HCT116 (cell line): ENCODE data around the gene ACBD6. TPM values are rescaled to one million over a fixed set of nuclear protein-coding genes. Genes with fewer than 3 reads are reported as not detected.

Source experiments
- ATAC-seq: fragments of 200-7000 bp; cut with Tn5 transposase; 2 replicates; pipeline ENCODE4 v1.9.1; 2020; ENCODE audit warnings: mild to moderate bottlenecking, moderate library complexity
- BruUV-seq: library from RNA; stranded (reverse); fragments of 400-500 nt; replicated peaks from 2 replicates; lab custom pipeline; 2021; lab: Mats Ljungman, UMichigan
- CTCF ChIA-PET: fragments of 300-600 bp; sonication (Branson Sonifier 250); formaldehyde crosslinking; loops from one replicate; lab custom pipeline; 2021; ENCODE audit warnings: antibody characterized with exemption; lab: Charles Lee
- POLR2A ChIA-PET: fragments of 300-600, 350-600 bp; sonication (Branson Sonifier 250); formaldehyde crosslinking; loops from one replicate; lab custom pipeline; 2021; ENCODE audit warnings: antibody characterized with exemption; lab: Charles Lee
- RAD21 ChIA-PET, 2 experiments: fragments of 300-600 bp; sonication (Branson Sonifier 250); formaldehyde crosslinking; loops; one replicate each; lab custom pipeline; 2023; ENCODE audit warnings: low total read pairs in 2 of 2; ENCODE audit not compliant: uncharacterized antibody in 2 of 2, unreplicated experiment in 2 of 2, low non-redundant PET in 1 of 2; lab: Charles Lee
- DNase-seq: peaks from one replicate; pipeline ENCODE4 v3.0.0-alpha.2; 2010; ENCODE audit warnings: low read depth, low spot score
- H2AFZ ChIP-seq: fragments of 200-600 bp; shearing (Covaris generic), sonication (generic); 2 replicates; pipeline ENCODE4 v1.6.1; 2017; ENCODE audit warnings: low read depth, mixed run types, mixed read lengths, antibody characterized with exemption, low read length; ENCODE audit not compliant: poor library complexity, severe bottlenecking
- H3K27ac ChIP-seq: 2 replicates; pipeline ENCODE4 v1.5.1; 2012; ENCODE audit warnings: low read depth, low read length
- H3K27me3 ChIP-seq: fragments of 200-600 bp; sonication (generic); 2 replicates; pipeline ENCODE4 v1.6.1; 2016; ENCODE audit warnings: mixed run types, low read length, mixed read lengths; ENCODE audit not compliant: insufficient read depth
- H3K36me3 ChIP-seq, 2 experiments: fragments of 200-500 bp in 1 of 2; fragments of 200-600 bp in 1 of 2; sonication (Bioruptor generic) in 1 of 2; sonication (generic) in 1 of 2; 2 replicates each; pipeline versions ENCODE4 v1.5.1 to v1.6.1; 2014 to 2016; ENCODE audit warnings: low read length in 2 of 2, inconsistent platforms in 1 of 2, mixed read lengths in 1 of 2, mixed run types in 1 of 2; ENCODE audit not compliant: insufficient read depth in 2 of 2, control insufficient read depth in 1 of 2
- H3K4me1 ChIP-seq, 2 experiments: fragments of 200-600 bp in 1 of 2; sonication (generic) in 1 of 2; 2 replicates each; pipeline versions ENCODE4 v1.5.1 to v1.6.1; 2012 to 2017; ENCODE audit warnings: low read length in 2 of 2, inconsistent platforms in 1 of 2, mild to moderate bottlenecking in 1 of 2, mixed read lengths in 1 of 2, mixed run types in 1 of 2, moderate library complexity in 1 of 2; ENCODE audit not compliant: insufficient read depth in 2 of 2, control insufficient read depth in 1 of 2
- H3K4me2 ChIP-seq: fragments of 200-600 bp; sonication (generic); 2 replicates; pipeline ENCODE4 v1.6.1; 2017; ENCODE audit warnings: mixed run types, low read length, mixed read lengths
- H3K4me3 ChIP-seq, 2 experiments: fragments of 200-600 bp in 1 of 2; sonication (generic) in 1 of 2; replicated peaks in 1 of 2; 2 replicates each; pipeline ENCODE4 v1.5.1; 2011 to 2016; ENCODE audit warnings: low read length in 2 of 2, control low read depth in 1 of 2, low read depth in 1 of 2, mild to moderate bottlenecking in 1 of 2, mixed read lengths in 1 of 2, mixed run types in 1 of 2
- H3K79me2 ChIP-seq: fragments of 200-600 bp; sonication (generic); 2 replicates; pipeline ENCODE4 v1.6.1; 2017; ENCODE audit warnings: mild to moderate bottlenecking, mixed run types, low read length, moderate library complexity, mixed read lengths; ENCODE audit not compliant: insufficient read depth
- H3K9ac ChIP-seq: fragments of 200-600 bp; sonication (generic); 2 replicates; pipeline ENCODE4 v1.6.1; 2016; ENCODE audit warnings: low read length, mixed read lengths
- H3K9me2 ChIP-seq: fragments of 200-600 bp; sonication (generic), shearing (Covaris generic); 2 replicates; pipeline ENCODE4 v1.6.1; 2017; ENCODE audit warnings: mixed run types, mild to moderate bottlenecking, moderate library complexity; ENCODE audit not compliant: insufficient read depth
- H3K9me3 ChIP-seq, 2 experiments: fragments of 200-500 bp in 1 of 2; fragments of 200-600 bp in 1 of 2; sonication (Bioruptor generic) in 1 of 2; sonication (generic) in 1 of 2; 2 replicates each; pipeline ENCODE4 v1.6.1; 2014 to 2017; ENCODE audit warnings: low read length in 2 of 2, mixed read lengths in 2 of 2, inconsistent platforms in 1 of 2, low read depth in 1 of 2, mild to moderate bottlenecking in 1 of 2, mixed run types in 1 of 2, moderate library complexity in 1 of 2; ENCODE audit not compliant: control insufficient read depth in 1 of 2, insufficient read depth in 1 of 2
- H4K20me1 ChIP-seq: fragments of 200-600 bp; sonication (generic), shearing (Covaris generic); 2 replicates; pipeline ENCODE4 v1.6.1; 2017; ENCODE audit warnings: mixed run types, mild to moderate bottlenecking, moderate library complexity; ENCODE audit not compliant: insufficient read depth
- CBX3 ChIP-seq: IDR thresholded peaks from 2 replicates; pipeline ENCODE4 v1.6.1; 2012; ENCODE audit warnings: low read depth
- CEBPB ChIP-seq: IDR thresholded peaks from 2 replicates; pipeline ENCODE4 v1.6.1; 2012; ENCODE audit warnings: low read depth
- CTCF ChIP-seq, 3 experiments: fragments of 200-600 bp in 1 of 3; sonication (generic) in 1 of 3; IDR thresholded peaks in 2 of 3; conservative IDR thresholded peaks in 1 of 3; 2 replicates each; pipeline ENCODE4 v1.5.1; 2012 to 2017; ENCODE audit warnings: low read depth in 2 of 3, low read length in 2 of 3, antibody characterized with exemption in 1 of 3, borderline replicate concordance in 1 of 3, control low read depth in 1 of 3, mild to moderate bottlenecking in 1 of 3, mixed read lengths in 1 of 3, mixed run types in 1 of 3, moderate library complexity in 1 of 3; ENCODE audit not compliant: insufficient read depth in 1 of 3
- ELF1 ChIP-seq: IDR thresholded peaks from 2 replicates; pipeline ENCODE4 v1.6.1; 2012; ENCODE audit warnings: low read depth, borderline replicate concordance
- EZH2 ChIP-seq: fragments of 200-600 bp; sonication (generic); IDR thresholded peaks from 2 replicates; pipeline ENCODE4 v1.6.1; 2017; ENCODE audit warnings: antibody characterized with exemption, mixed run types
- EZH2phosphoT487 ChIP-seq: fragments of 200-600 bp; IDR thresholded peaks from 2 replicates; pipeline ENCODE4 v1.6.1; 2018; ENCODE audit warnings: antibody characterized with exemption, borderline replicate concordance
- FOSL1 ChIP-seq: IDR thresholded peaks from 2 replicates; pipeline ENCODE4 v1.6.1; 2012; ENCODE audit warnings: low read depth
- MAX ChIP-seq: IDR thresholded peaks from 2 replicates; pipeline ENCODE4 v1.6.1; 2012
- POLR2A ChIP-seq: IDR thresholded peaks from 2 replicates; pipeline ENCODE4 v1.7.0; 2011; ENCODE audit warnings: borderline replicate concordance; ENCODE audit not compliant: insufficient read depth, insufficient read length; ENCODE audit errors: extremely low read depth
- POLR2AphosphoS5 ChIP-seq: IDR thresholded peaks from 2 replicates; pipeline ENCODE4 v1.6.1; 2011; ENCODE audit warnings: mild to moderate bottlenecking, low read depth, low read length, moderate library complexity
- RAD21 ChIP-seq: IDR thresholded peaks from 2 replicates; pipeline ENCODE4 v1.6.1; 2012; ENCODE audit warnings: low read depth, mild to moderate bottlenecking
- SIN3A ChIP-seq: IDR thresholded peaks from 2 replicates; pipeline ENCODE4 v1.6.1; 2012; ENCODE audit warnings: low read depth
- SP1 ChIP-seq: IDR thresholded peaks from 2 replicates; pipeline ENCODE4 v1.6.1; 2012; ENCODE audit warnings: low read depth
- SRF ChIP-seq: IDR thresholded peaks from 2 replicates; pipeline ENCODE4 v1.6.1; 2012; ENCODE audit warnings: low read depth
- TCF7L2 ChIP-seq: IDR thresholded peaks from 2 replicates; pipeline ENCODE4 v1.7.0; 2011; ENCODE audit warnings: borderline replicate concordance, inconsistent platforms; ENCODE audit not compliant: insufficient read depth, insufficient read length; ENCODE audit errors: extremely low read depth
- YY1 ChIP-seq: IDR thresholded peaks from 2 replicates; pipeline ENCODE4 v1.6.1; 2011; ENCODE audit warnings: low read length, low read depth, moderate library complexity, mild to moderate bottlenecking; ENCODE audit not compliant: insufficient replicate concordance; ENCODE audit errors: extremely low read depth
- ZFX ChIP-seq: fragments of 450-650 bp; IDR thresholded peaks from 2 replicates; pipeline ENCODE4 v1.6.1; 2017
- ZNF274 ChIP-seq: fragments of 200-500 bp; sonication (Bioruptor generic); IDR thresholded peaks from 2 replicates; pipeline ENCODE4 v1.6.1; 2014; ENCODE audit warnings: mild to moderate bottlenecking, low read depth, low read length, inconsistent platforms
- intact Hi-C: fragments of 100-400 bp; cut with micrococcal nuclease; formaldehyde crosslinking; loops from 2 replicates; pipeline ENCODE4 v1.10.0; 2022
- total RNA-seq: library from RNA; stranded (reverse); gene quantifications from one replicate; pipeline ENCODE4 v1.2.1, GENCODE V29; 2021; ENCODE audit not compliant: unreplicated experiment

ACBD6 gene
- total RNA-seq, 1 experiment from 2014 or later: 43.2 TPM

- H3K9ac ChIP-seq: no peak overlapping the region
- no peaks in the 10 kb centered on the region for H3K36me3 ChIP-seq
- H3K4me1 ChIP-seq: no peaks in the 10 kb centered on the region
- ChIA-PET RAD21 (no interaction called here), CTCF (interaction anchor here (1.2 kb wide), 1 partner anchor 20 kb away, joined by 4 read pairs; no protein-coding TSS in a partner anchor), POLR2A (no interaction called here)
- intact Hi-C loops: no loop called here
- no peak overlapping the region for H3K4me2 ChIP-seq
- H3K9me2 ChIP-seq: no peaks in the 10 kb centered on the region
- no TSS peak for BruUV-seq
- no peaks in the 10 kb centered on the region for H3K9me3 ChIP-seq
- no peak overlapping the region for H3K27ac ChIP-seq
- no peak overlapping the region for H3K4me3 ChIP-seq
- no peaks in the 10 kb centered on the region for H4K20me1 ChIP-seq
- H3K79me2 ChIP-seq: no peaks in the 10 kb centered on the region
- no peaks in the 10 kb centered on the region for H3K27me3 ChIP-seq
- TF ChIP-seq CBX3: no peak
- TF ChIP-seq CTCF (IDR thresholded peaks at IDR 0.05 in 2 of 3, conservative IDR thresholded peaks at IDR 0.05 in 1 of 3; ENCODE audit: borderline replicate concordance in 1 of 3, insufficient read depth in 1 of 3, low read depth in 2 of 3, low read length in 2 of 3): no peak
- TF ChIP-seq POLR2AphosphoS5: no peak
- TF ChIP-seq CEBPB: no peak
- no peak for TF ChIP-seq MAX
- no peak for TF ChIP-seq ZFX
- TF ChIP-seq EZH2: no peak
- TF ChIP-seq SRF: no peak
- no peak for TF ChIP-seq RAD21
- TF ChIP-seq TCF7L2: no peak
- no peak for TF ChIP-seq POLR2A
- no peak for TF ChIP-seq SIN3A
- no peak for TF ChIP-seq SP1
- TF ChIP-seq YY1: no peak
- no peak for TF ChIP-seq FOSL1
- TF ChIP-seq ELF1: no peak
- TF ChIP-seq EZH2phosphoT487: no peak
- no peak for TF ChIP-seq ZNF274
- DNase-seq (no peak), ATAC-seq (no peak)
- no peak overlapping the region for H2AFZ ChIP-seq
Measured at GRCh38 chr1:180272395-180272794, 230.0 kb downstream of the ACBD6 start.
